Lung (tissue), 12 donors: ENCODE measurements around the gene ALPI. TPM values are rescaled to one million over a fixed set of nuclear protein-coding genes. Genes with fewer than 3 reads are reported as not detected.

ENCODE experiments used
- ATAC-seq: fragments of 200-7000 bp; cut with Tn5 transposase; one replicate; pipeline ENCODE4 v1.9.1; 2020; ENCODE audit warnings: moderate number of reproducible peaks; ENCODE audit not compliant: insufficient read depth, low FRiP score
- DNase-seq, 3 donors: peaks; one replicate each; pipeline ENCODE4 v3.0.0-alpha.2; 2013 to 2017
- H3K27ac ChIP-seq, 2 donors: one replicate each; pipeline ENCODE4 v1.5.1; 2013; ENCODE audit warnings: mild to moderate bottlenecking in 2 of 2, moderate library complexity in 2 of 2, control low read depth in 1 of 2, inconsistent platforms in 1 of 2, low read depth in 1 of 2, low read length in 1 of 2
- H3K27me3 ChIP-seq, 3 donors: one replicate each; pipeline ENCODE4 v1.5.1; 2013; ENCODE audit warnings: low read length in 2 of 3; ENCODE audit not compliant: control insufficient read depth in 3 of 3, insufficient read depth in 3 of 3
- H3K36me3 ChIP-seq, 4 donors: one replicate each; pipeline ENCODE4 v1.5.1; 2013; ENCODE audit warnings: low read length in 4 of 4, mild to moderate bottlenecking in 1 of 4, moderate library complexity in 1 of 4; ENCODE audit not compliant: control insufficient read depth in 4 of 4, insufficient read depth in 4 of 4
- H3K4me1 ChIP-seq, 5 donors: one replicate each; pipeline ENCODE4 v1.5.1; 2013; ENCODE audit warnings: low read length in 5 of 5, mild to moderate bottlenecking in 2 of 5, moderate library complexity in 1 of 5; ENCODE audit not compliant: control insufficient read depth in 5 of 5, insufficient read depth in 5 of 5
- H3K4me3 ChIP-seq: one replicate; pipeline ENCODE4 v1.5.1; 2013; ENCODE audit warnings: mild to moderate bottlenecking, control low read depth, moderate library complexity
- H3K9ac ChIP-seq, 2 donors: one replicate each; pipeline ENCODE4 v1.5.1; 2013; ENCODE audit warnings: low read length in 2 of 2, control low read depth in 1 of 2; ENCODE audit not compliant: insufficient read depth in 1 of 2
- H3K9me3 ChIP-seq, 4 donors: one replicate each; pipeline ENCODE4 v1.5.1; 2013; ENCODE audit warnings: low read length in 3 of 4, mild to moderate bottlenecking in 1 of 4, moderate library complexity in 1 of 4; ENCODE audit not compliant: control insufficient read depth in 4 of 4, insufficient read depth in 3 of 4
- CTCF ChIP-seq: IDR thresholded peaks from 2 replicates; pipeline ENCODE4 v1.5.1; 2012; ENCODE audit warnings: mild to moderate bottlenecking; ENCODE audit errors: control extremely low read depth, extremely low read depth
- WGBS, 2 donors: extraction: QIAGEN DNeasy Blood & Tissue Kit; methylation state at CpG; one replicate each; pipeline ENCODE4 v1.1.7; 2013; 5-methylcytosine and 5-hydroxymethylcytosine counted together
- polyA plus RNA-seq, 2 donors: library from polyadenylated mRNA; stranded (reverse); fragments of 200-250 nt; gene quantifications; one replicate each; pipeline ENCODE4 v1.2.1, GENCODE V29; 2013
- total RNA-seq, 2 donors: library from RNA; depleted of rRNA in 1 of 2; stranded (reverse); fragments of >200 nt in 1 of 2; gene quantifications; one replicate each; pipeline ENCODE4 v1.2.1, GENCODE V29; 2014 to 2021
- donor health status: control.
- donor health status: control.
- donor health status: Bipolar disorder and iron deficiency.
- donor health status: healthy.
- donor health status: DM: yes; HTN: yes; CAD: no.

ALPI gene
- total and polyA plus RNA-seq, 4 donors: not detected

GRCh38 chr2:232415138-232415690 lies 40.7 kb upstream of the ALPI start:
- H3K27me3 ChIP-seq: peaks cover 17 to 55% (median 32%) of the 10 kb centered on the region in 3 donors
- DNase-seq (no peak), ATAC-seq (no peak)
- WGBS, 2 donors: 81 to 83% methylated on average over 8 of the region's 8 CpGs
- H3K4me1 ChIP-seq: peaks cover 0 to 11% (median 0%) of the 10 kb centered on the region in 5 donors
- H3K4me3 ChIP-seq: no peak overlapping the region
- TF ChIP-seq CTCF: no peak
- no peaks in the 10 kb centered on the region for H3K9me3 ChIP-seq
- H3K36me3 ChIP-seq: no peaks in the 10 kb centered on the region
- H3K9ac ChIP-seq: no peak overlapping the region
- H3K27ac ChIP-seq: no peak overlapping the region

GRCh38 chr2:232415736-232416520 lies 40.0 kb upstream of the ALPI start:
- H3K9ac ChIP-seq: no peak overlapping the region
- 91 to 95% methylated on average over 12 of the region's 12 CpGs for WGBS, 2 donors
- H3K4me1 ChIP-seq: peaks cover 0 to 11% (median 0%) of the 10 kb centered on the region in 5 donors
- H3K36me3 ChIP-seq: no peaks in the 10 kb centered on the region
- no peak for ATAC-seq
- peaks cover 14 to 59% (median 31%) of the 10 kb centered on the region in 3 donors for H3K27me3 ChIP-seq
- no peak overlapping the region for H3K4me3 ChIP-seq
- TF ChIP-seq CTCF: no peak
- H3K9me3 ChIP-seq: no peaks in the 10 kb centered on the region
- DNase-seq: no peak
- H3K27ac ChIP-seq: no peak overlapping the region

GRCh38 chr2:232416521-232417470 lies 39.2 kb upstream of the ALPI start:
- H3K4me1 ChIP-seq: peaks cover 0 to 11% (median 0%) of the 10 kb centered on the region in 5 donors
- no peak overlapping the region for H3K27ac ChIP-seq
- ATAC-seq (no peak), DNase-seq (no peak)
- peaks cover 14 to 64% (median 35%) of the 10 kb centered on the region in 3 donors for H3K27me3 ChIP-seq
- WGBS, 2 donors: 92% methylated on average over 17 of the region's 17 CpGs
- H3K9me3 ChIP-seq: peaks cover 0 to 4% (median 0%) of the 10 kb centered on the region in 4 donors
- no peak for TF ChIP-seq CTCF
- H3K9ac ChIP-seq: no peak overlapping the region
- H3K36me3 ChIP-seq: no peaks in the 10 kb centered on the region
- H3K4me3 ChIP-seq: no peak overlapping the region
